Dendritic cell treated with granulocyte-macrophage colony-stimulating factor and Interleukin-4, amounts not matched to agents 40 ng/mL and 50 ng/mL, for 4 days (primary cell): ENCODE measurements around the gene PDE6B.

Experiments used
- H3K27ac Mint-ChIP-seq: one replicate; pipeline ENCODE4 v1.8.0; 2022; ENCODE audit warnings: mild to moderate bottlenecking, mixed read lengths
- H3K27me3 Mint-ChIP-seq: one replicate; pipeline ENCODE4 v1.8.0; 2022; ENCODE audit warnings: mild to moderate bottlenecking, mixed read lengths
- H3K36me3 Mint-ChIP-seq: one replicate; pipeline ENCODE4 v1.8.0; 2022; ENCODE audit warnings: low read depth, mixed read lengths
- H3K4me1 Mint-ChIP-seq: one replicate; pipeline ENCODE4 v1.8.0; 2022; ENCODE audit warnings: low read depth, mixed read lengths
- H3K4me3 Mint-ChIP-seq: one replicate; pipeline ENCODE4 v1.8.0; 2022; ENCODE audit warnings: mild to moderate bottlenecking, moderate library complexity, mixed read lengths
- H3K9me3 Mint-ChIP-seq: one replicate; pipeline ENCODE4 v1.8.0; 2022; ENCODE audit warnings: mixed read lengths
- intact Hi-C: fragments of 100-400 bp; cut with micrococcal nuclease; formaldehyde crosslinking; loops from one replicate; pipeline ENCODE4 v1.15.0; 2022

Gene PDE6B

GRCh38 chr4:717601-718320, 92.4 kb downstream of the PDE6B start:
- Mint-ChIP-seq H3K36me3 (peaks cover 69% of the 10 kb centered on the region), H3K4me3 (no peak overlapping the region), H3K27me3 (no peaks in the 10 kb centered on the region), H3K4me1 (peaks cover 38% of the 10 kb centered on the region), H3K9me3 (no peaks in the 10 kb centered on the region), H3K27ac (no peak overlapping the region)
- intact Hi-C loops = no loop called here

GRCh38 chr4:718460-718859, 93.1 kb downstream of the PDE6B start:
- H3K27me3 Mint-ChIP-seq = no peaks in the 10 kb centered on the region
- no peak overlapping the region for H3K4me3 Mint-ChIP-seq
- no peaks in the 10 kb centered on the region for H3K9me3 Mint-ChIP-seq
- peaks cover 39% of the 10 kb centered on the region for H3K4me1 Mint-ChIP-seq
- no peak overlapping the region for H3K27ac Mint-ChIP-seq
- intact Hi-C loops = no loop called here
- H3K36me3 Mint-ChIP-seq = peaks cover 69% of the 10 kb centered on the region
